K562 (cell line): ENCODE measurements around the gene PAIP2. TPM values are rescaled to one million over a fixed set of nuclear protein-coding genes. Genes with fewer than 3 reads are reported as not detected.

Source experiments
- ARNT ChIP-seq, 2 experiments: fragments of 450-650 bp; IDR thresholded peaks; 2 replicates each; pipeline ENCODE4 v1.6.1; 2016; ENCODE audit warnings: mild to moderate bottlenecking in 1 of 2
- BRCA1 ChIP-seq, 2 experiments: fragments of 450-650 bp in 1 of 2; sonication (generic) in 1 of 2; formaldehyde crosslinking in 1 of 2; IDR thresholded peaks; 2 replicates each; pipeline versions ENCODE4 v1.5.0 to v1.6.1; 2017 to 2020; ENCODE audit warnings: mild to moderate bottlenecking in 1 of 2, missing genetic modification reagents in 1 of 2
- CBX8 ChIP-seq: fragments of 200-600 bp; sonication (generic); IDR thresholded peaks from 2 replicates; pipeline ENCODE4 v1.6.1; 2012; ENCODE audit warnings: borderline replicate concordance, mixed run types, low read depth, mild to moderate bottlenecking, moderate library complexity, mixed read lengths, low read length, control low read depth, inconsistent platforms; ENCODE audit not compliant: poor library complexity, severe bottlenecking; ENCODE audit errors: extremely low read depth
- CREB3 ChIP-seq: fragments of 450-650 bp; conservative IDR thresholded peaks from 2 replicates; pipeline ENCODE4 v1.6.1; 2016; ENCODE audit warnings: missing genetic modification characterization, low read depth, mild to moderate bottlenecking, missing compliant biosample characterization, moderate library complexity
- HCFC1 ChIP-seq: IDR thresholded peaks from 2 replicates; pipeline ENCODE4 v1.6.1; 2012; ENCODE audit warnings: low read depth, low read length, improper control_type of control experiment
- ILF3 ChIP-seq: fragments of 450-650 bp; IDR thresholded peaks from 2 replicates; pipeline ENCODE4 v1.6.1; 2018; ENCODE audit warnings: antibody characterized with exemption, mild to moderate bottlenecking, moderate library complexity, borderline replicate concordance
- KAT2B ChIP-seq: IDR thresholded peaks from one replicate; pipeline ENCODE4 v1.6.1; 2012; ENCODE audit warnings: low read depth, mild to moderate bottlenecking, control low read depth, inconsistent platforms, low read length, moderate library complexity
- KLF6 ChIP-seq: fragments of 250-450 bp; sonication (Bioruptor Pico); IDR thresholded peaks from 2 replicates; pipeline ENCODE4 v1.4.0; 2020; ENCODE audit warnings: mild to moderate bottlenecking, moderate library complexity, borderline replicate concordance
- NCOA2 ChIP-seq, 2 experiments: fragments of 450-650 bp; IDR thresholded peaks; 2 replicates each; pipeline ENCODE4 v1.6.1; 2018; ENCODE audit warnings: mild to moderate bottlenecking in 2 of 2, moderate library complexity in 1 of 2; ENCODE audit not compliant: partially characterized antibody in 2 of 2
- NUFIP1 ChIP-seq: fragments of 450-650 bp; IDR thresholded peaks from 2 replicates; pipeline ENCODE4 v1.6.1; 2018; ENCODE audit not compliant: partially characterized antibody
- PRPF4 ChIP-seq: fragments of 200-400 bp; formaldehyde crosslinking; IDR thresholded peaks from one replicate; pipeline ENCODE4 v1.6.1; 2017; ENCODE audit warnings: low read length, low read depth, mild to moderate bottlenecking; ENCODE audit not compliant: insufficient read depth, poor library complexity, severe bottlenecking
- RCOR1 ChIP-seq, 2 experiments: IDR thresholded peaks; 2 replicates each; pipeline ENCODE4 v1.6.1; 2012; ENCODE audit warnings: low read depth in 2 of 2, low read length in 2 of 2, borderline replicate concordance in 1 of 2, improper control_type of control experiment in 1 of 2
- RFX7 ChIP-seq: fragments of 250-450 bp; sonication (Bioruptor Pico); IDR thresholded peaks from 2 replicates; pipeline ENCODE4 v1.5.1; 2021; ENCODE audit warnings: mild to moderate bottlenecking
- RNF219 ChIP-seq: fragments of 250-450 bp; sonication (Bioruptor Pico); IDR thresholded peaks from 2 replicates; pipeline ENCODE4 v1.5.0; 2022; ENCODE audit warnings: mild to moderate bottlenecking
- TCF7 ChIP-seq: sonication (generic); IDR thresholded peaks from 2 replicates; pipeline ENCODE4 v1.6.1; 2016; ENCODE audit warnings: antibody characterized with exemption, borderline replicate concordance
- ZBTB34 ChIP-seq: fragments of 250-450 bp; sonication (Bioruptor Pico); IDR thresholded peaks from 2 replicates; pipeline ENCODE4 v1.8.0; 2021; ENCODE audit warnings: mild to moderate bottlenecking, moderate library complexity
- ZFPM2 ChIP-seq: fragments of 250-450 bp; sonication (Bioruptor Pico); IDR thresholded peaks from 2 replicates; pipeline ENCODE4 v1.5.1; 2022; ENCODE audit warnings: mild to moderate bottlenecking
- ZKSCAN3 ChIP-seq: fragments of 250-450 bp; sonication (Bioruptor Pico); IDR thresholded peaks from 2 replicates; pipeline ENCODE4 v1.4.0; 2020
- ZNF639 ChIP-seq, 2 experiments: fragments of 200-800 bp in 1 of 2; sonication (Bioruptor generic) in 1 of 2; sonication (generic) in 1 of 2; formaldehyde crosslinking in 1 of 2; IDR thresholded peaks in 1 of 2; conservative IDR thresholded peaks in 1 of 2; 2 replicates each; pipeline versions ENCODE4 v1.5.0 to v1.6.1; 2016 to 2020; ENCODE audit warnings: missing compliant biosample characterization in 1 of 2, missing genetic modification characterization in 1 of 2, missing genetic modification reagents in 1 of 2
- polyA plus RNA-seq, 8 experiments: library from polyadenylated mRNA; depleted of rRNA in 4 of 8; stranded (reverse) in 5 of 8; unstranded in 3 of 8; fragments of >200 nt; fragmentation: Nextera tagmentation in 2 of 8; fragmentation: Illumina TruSeq in 1 of 8; extraction: Ambion mirVana in 2 of 8; extraction: Trizol in 1 of 8; gene quantifications; 2 replicates each; pipeline versions ENCODE4 v1.2.1 to v1.2.3, GENCODE V29; 2011 to 2014; ENCODE audit warnings: inconsistent platforms in 1 of 8, missing spikeins in 1 of 8
- total RNA-seq, 7 experiments: library from RNA; depleted of rRNA in 6 of 7; stranded (reverse); fragments of >200 nt in 6 of 7; fragmentation: Illumina TruSeq in 2 of 7; extraction: Trizol in 2 of 7; gene quantifications; 2 replicates each; pipeline versions ENCODE4 v1.2.1 to v1.2.3, GENCODE V29; 2011 to 2021; ENCODE audit warnings: low replicate concordance in 1 of 7

Gene PAIP2
- total and polyA plus RNA-seq, 9 of the 15 experiments (the other 6 are each of a cell fraction or from before 2014, with no cell fraction given) = 78.3 to 187 (median 128) TPM

- TF ChIP-seq RFX7 = no peak
- no peak for TF ChIP-seq ARNT (IDR thresholded peaks at IDR 0.05)
- TF ChIP-seq TCF7 = no peak
- TF ChIP-seq RCOR1 (IDR thresholded peaks at IDR 0.05; ENCODE audit: borderline replicate concordance in 1 of 2, low read depth in 2 of 2, low read length in 2 of 2) = peak in 1 of 2 experiments; percentile 35; a peak in 2 of 4 replicates
- no peak for TF ChIP-seq NCOA2 (IDR thresholded peaks at IDR 0.05; ENCODE audit: partially characterized antibody in 2 of 2)
- no peak for TF ChIP-seq ZBTB34 (CRISPR knock-in tag)
- no peak for TF ChIP-seq ZKSCAN3 (CRISPR knock-in tag)
- no peak for TF ChIP-seq NUFIP1
- TF ChIP-seq BRCA1 (IDR thresholded peaks at IDR 0.05) = no peak
- no peak for TF ChIP-seq BRCA1 (CRISPR knock-in tag; IDR thresholded peaks at IDR 0.05)
- peak; percentile 95 for TF ChIP-seq PRPF4
- 0 out of 2 replicates have a peak, but pooled peaks have one; percentile 17 for TF ChIP-seq CREB3 (tag)
- TF ChIP-seq CBX8 = no peak
- TF ChIP-seq KAT2B = no peak
- TF ChIP-seq RNF219 = no peak
- peak in 1 of 2 experiments; percentile 70; a peak in 2 of 4 replicates for TF ChIP-seq ZNF639 (CRISPR knock-in tag; conservative IDR thresholded peaks at IDR 0.05 in 1 of 2, IDR thresholded peaks at IDR 0.05 in 1 of 2)
- TF ChIP-seq KLF6 (CRISPR knock-in tag) = no peak
- no peak; the same call in 1 of the 2 replicates for TF ChIP-seq ILF3
- peak; percentile 54 for TF ChIP-seq HCFC1
- no peak for TF ChIP-seq ZFPM2
Measured at GRCh38 chr5:139293507-139294373, 47.9 kb upstream of the PAIP2 start, which contains the start of gene MATR3 (continued).
